Measurements from ENCODE around the gene PEAR1.

DNA sequence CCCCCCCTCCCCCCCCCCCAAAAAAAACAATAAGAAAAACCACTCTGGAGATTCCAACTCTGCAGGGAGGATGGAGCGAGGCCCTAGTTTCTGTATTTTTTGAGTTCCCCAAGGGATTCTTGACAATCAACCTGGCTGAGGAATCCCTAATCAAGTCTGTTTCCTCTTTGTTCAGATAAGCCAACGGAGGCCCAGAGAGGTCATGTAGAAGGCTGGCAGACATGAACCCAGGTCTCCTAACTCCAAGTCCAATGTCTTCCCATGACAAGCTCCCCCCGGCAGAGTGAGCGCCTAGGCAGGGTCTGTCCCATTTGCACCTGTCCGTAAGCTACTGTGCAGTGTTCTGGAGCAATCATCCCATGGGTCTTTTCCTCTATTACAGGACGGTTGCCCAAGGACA lies 66.4 kb downstream of the PEAR1 start:
- TF ChIP-seq EZH2 (IDR thresholded peaks at IDR 0.05) (no peak), POLR2AphosphoS5 (IDR thresholded peaks at IDR 0.05; ENCODE audit: borderline replicate concordance, low read depth, low read length) (no peak), FOXP2 (optimal IDR thresholded peaks at IDR 0.05; ENCODE audit: control extremely low read depth, extremely low read length, insufficient read depth) (no peak)
